Esophagus muscularis mucosa (tissue), 4 donors: ENCODE data around the gene LPCAT1. TPM values are rescaled to one million over a fixed set of nuclear protein-coding genes. Genes with fewer than 3 reads are reported as not detected.

ENCODE experiments used
- DNase-seq: peaks from one replicate; pipeline ENCODE4 v3.0.0-alpha.2; 2017; ENCODE audit errors: extremely low spot score
- H3K27ac ChIP-seq, 4 donors: fragments of 200-600 bp; sonication (generic); replicated peaks in 1 of 4; 1 replicate in 3 of 4; 2 replicates in 1 of 4; pipeline ENCODE4 v1.5.1; 2016 to 2019; ENCODE audit warnings: mild to moderate bottlenecking in 1 of 4
- H3K27me3 ChIP-seq, 4 donors: fragments of 200-600 bp; sonication (generic); one replicate each; pipeline versions ENCODE4 v1.5.1 to v1.6.0; 2016 to 2019
- H3K36me3 ChIP-seq, 4 donors: fragments of 200-600 bp; sonication (generic); one replicate each; pipeline ENCODE4 v1.5.1; 2016 to 2019
- H3K4me1 ChIP-seq, 4 donors: fragments of 200-600 bp; sonication (generic); one replicate each; pipeline ENCODE4 v1.5.1; 2016 to 2019
- H3K4me3 ChIP-seq, 4 donors: fragments of 200-600 bp; sonication (generic); 1 replicate in 2 of 4; 2 replicates in 2 of 4; pipeline ENCODE4 v1.5.1; 2016 to 2019; ENCODE audit warnings: mild to moderate bottlenecking in 4 of 4, moderate library complexity in 1 of 4
- H3K9me3 ChIP-seq, 4 donors: fragments of 200-600 bp; sonication (generic); 1 replicate in 3 of 4; 2 replicates in 1 of 4; pipeline ENCODE4 v1.5.1; 2016 to 2019
- CTCF ChIP-seq, 3 experiments: fragments of 200-600 bp in 2 of 3; fragments of 450-650 bp in 1 of 3; sonication (generic) in 2 of 3; IDR thresholded peaks; one replicate each; pipeline ENCODE4 v1.5.1; 2017 to 2019; ENCODE audit warnings: antibody characterized with exemption in 3 of 3, mild to moderate bottlenecking in 2 of 3, moderate library complexity in 1 of 3
- EP300 ChIP-seq: sonication (generic); formaldehyde crosslinking; IDR thresholded peaks from one replicate; pipeline ENCODE4 v1.6.1; 2017; ENCODE audit warnings: antibody characterized with exemption
- POLR2A ChIP-seq: fragments of 450-650 bp; IDR thresholded peaks from one replicate; pipeline ENCODE4 v1.6.1; 2017; ENCODE audit warnings: antibody characterized with exemption, moderate library complexity, mild to moderate bottlenecking, low read depth
- POLR2AphosphoS5 ChIP-seq, 2 donors: sonication (generic); formaldehyde crosslinking; IDR thresholded peaks; one replicate each; pipeline ENCODE4 v1.6.1; 2017; ENCODE audit warnings: antibody characterized with exemption in 2 of 2
- WGBS: methylation state at CpG from one replicate; pipeline ENCODE4 v1.1.5; 2018; 5-methylcytosine and 5-hydroxymethylcytosine counted together
- intact Hi-C: fragments of 100-400 bp; cut with DNase I; formaldehyde crosslinking; loops from one replicate; pipeline ENCODE4 v1.15.1; 2023
- total RNA-seq, 4 donors: library from RNA; depleted of rRNA; stranded (reverse); fragments of >200 nt; gene quantifications; one replicate each; pipeline versions ENCODE4 v1.1.0 to v1.2.1, GENCODE V29; 2016

The LPCAT1 gene
- total RNA-seq, 4 donors from 2014 or later: 22.5 to 51.7 (median 35.0) TPM

- WGBS: 93% methylated on average over 27 of the region's 33 CpGs
- no peak overlapping the region for H3K27ac ChIP-seq
- intact Hi-C loops: no loop called here
- no peak for DNase-seq
- H3K4me3 ChIP-seq: no peak overlapping the region
- no peaks in the 10 kb centered on the region for H3K9me3 ChIP-seq
- H3K27me3 ChIP-seq: no peaks in the 10 kb centered on the region
- H3K4me1 ChIP-seq: peaks cover 0 to 8% (median 4%) of the 10 kb centered on the region in 4 donors
- peaks cover 28 to 69% (median 55%) of the 10 kb centered on the region in 4 donors for H3K36me3 ChIP-seq
- TF ChIP-seq CTCF (IDR thresholded peaks at IDR 0.05): no peak
- no peak for TF ChIP-seq POLR2AphosphoS5 (IDR thresholded peaks at IDR 0.05)
- TF ChIP-seq POLR2A: no peak
- no peak for TF ChIP-seq EP300
These were observed 39.7 kb downstream of the LPCAT1 start for GRCh38 chr5:1483856-1484729.

GRCh38 chr5:1483064-1483463 lies 40.7 kb downstream of the LPCAT1 start:
- Histone ChIP-seq H3K27me3 (no peaks in the 10 kb centered on the region), H3K4me1 (peaks cover 0 to 8% (median 4%) of the 10 kb centered on the region in 4 donors), H3K27ac (no peak overlapping the region), H3K9me3 (no peaks in the 10 kb centered on the region), H3K4me3 (no peak overlapping the region), H3K36me3 (peaks cover 31 to 68% (median 48%) of the 10 kb centered on the region in 4 donors)
- no peak for DNase-seq
- intact Hi-C loops: no loop called here
- 94% methylated on average over 11 of the region's 13 CpGs for WGBS
- TF ChIP-seq POLR2A (no peak), POLR2AphosphoS5 (IDR thresholded peaks at IDR 0.05) (no peak), EP300 (no peak), CTCF (IDR thresholded peaks at IDR 0.05) (no peak)

- DNase-seq: no peak
- no peaks in the 10 kb centered on the region for H3K27me3 ChIP-seq
- H3K27ac ChIP-seq: no peak overlapping the region
- H3K36me3 ChIP-seq: peaks cover 26 to 64% (median 42%) of the 10 kb centered on the region in 4 donors
- peaks cover 0 to 8% (median 4%) of the 10 kb centered on the region in 4 donors for H3K4me1 ChIP-seq
- no peak overlapping the region for H3K4me3 ChIP-seq
- WGBS: 93% methylated on average over 12 of the region's 12 CpGs
- no peak for TF ChIP-seq POLR2A
- no peak for TF ChIP-seq CTCF (IDR thresholded peaks at IDR 0.05)
- TF ChIP-seq EP300: no peak
- no peak for TF ChIP-seq POLR2AphosphoS5 (IDR thresholded peaks at IDR 0.05)
- intact Hi-C loops: no loop called here
- H3K9me3 ChIP-seq: no peaks in the 10 kb centered on the region
These were observed 41.8 kb downstream of the LPCAT1 start for GRCh38 chr5:1481959-1482331.

- Histone ChIP-seq H3K36me3 (peaks cover 20 to 64% (median 42%) of the 10 kb centered on the region in 4 donors), H3K9me3 (no peaks in the 10 kb centered on the region), H3K4me1 (peaks cover 0 to 8% (median 4%) of the 10 kb centered on the region in 4 donors), H3K4me3 (no peak overlapping the region), H3K27me3 (no peaks in the 10 kb centered on the region), H3K27ac (no peak overlapping the region)
- TF ChIP-seq EP300: no peak
- TF ChIP-seq POLR2AphosphoS5 (IDR thresholded peaks at IDR 0.05): no peak
- no peak for TF ChIP-seq CTCF (IDR thresholded peaks at IDR 0.05)
- no peak for TF ChIP-seq POLR2A
- WGBS: 91% methylated on average over 26 of the region's 26 CpGs
- intact Hi-C loops: no loop called here
- DNase-seq: no peak
These were observed 42.3 kb downstream of the LPCAT1 start for GRCh38 chr5:1481266-1481958.
